Measurements from ENCODE around the gene CFAP61.
A peak's percentile ranks its signal among the peaks of the same experiment; 100 is the strongest.

The CFAP61 gene

GRCh38 chr20:20161611-20162010, 109.3 kb downstream of the CFAP61 start:
- TF ChIP-seq CTCF (conservative IDR thresholded peaks at IDR 0.05; ENCODE audit: low read length), result no peak
- no peak for DNase-seq (ENCODE audit: low read depth)
- no peak overlapping the region for H3K4me3 ChIP-seq (ENCODE audit: low read length)

GRCh38 chr20:20167698-20168097, 115.4 kb downstream of the CFAP61 start:
- DNase-seq (ENCODE audit: low read depth), result no peak
- H3K4me3 ChIP-seq (ENCODE audit: low read length), result no peak overlapping the region
- no peak for TF ChIP-seq CTCF (conservative IDR thresholded peaks at IDR 0.05; ENCODE audit: low read length)

- no peak for DNase-seq (ENCODE audit: low read depth)
- no peak overlapping the region for H3K4me3 ChIP-seq (ENCODE audit: low read length)
- no peak for TF ChIP-seq CTCF (conservative IDR thresholded peaks at IDR 0.05; ENCODE audit: low read length)
Measured at GRCh38 chr20:20173254-20173653, 120.9 kb downstream of the CFAP61 start.

- no peak for DNase-seq (ENCODE audit: low read depth)
- no peak overlapping the region for H3K4me3 ChIP-seq (ENCODE audit: low read length)
- no peak for TF ChIP-seq CTCF (conservative IDR thresholded peaks at IDR 0.05; ENCODE audit: low read length)
Measured at GRCh38 chr20:20174089-20174835, 121.9 kb downstream of the CFAP61 start.

GRCh38 chr20:20181322-20181721, 129.0 kb downstream of the CFAP61 start:
- DNase-seq (ENCODE audit: low read depth), result no peak
- TF ChIP-seq CTCF (conservative IDR thresholded peaks at IDR 0.05; ENCODE audit: low read length), result no peak
- no peak overlapping the region for H3K4me3 ChIP-seq (ENCODE audit: low read length)

GRCh38 chr20:20184149-20184548, 131.8 kb downstream of the CFAP61 start:
- peak; percentile 49 for TF ChIP-seq CTCF (conservative IDR thresholded peaks at IDR 0.05; ENCODE audit: low read length)
- DNase-seq (ENCODE audit: low read depth), result peak; percentile 0
- H3K4me3 ChIP-seq (ENCODE audit: low read length), result no peak overlapping the region

GRCh38 chr20:20184706-20185105, 132.4 kb downstream of the CFAP61 start:
- no peak overlapping the region for H3K4me3 ChIP-seq (ENCODE audit: low read length)
- no peak for DNase-seq (ENCODE audit: low read depth)
- no peak for TF ChIP-seq CTCF (conservative IDR thresholded peaks at IDR 0.05; ENCODE audit: low read length)

Measured in AG10803 (cell line).